Calu3 (cell line): ENCODE data around the gene FRMD5. TPM values are rescaled to one million over a fixed set of nuclear protein-coding genes. Genes with fewer than 3 reads are reported as not detected.

ENCODE experiments used
- BruUV-seq: library from RNA; stranded (reverse); fragments of 400-500 nt; replicated peaks from 2 replicates; lab custom pipeline; 2021; lab: Mats Ljungman, UMichigan
- CTCF ChIA-PET: fragments of 300-600 bp; sonication (Branson Sonifier 250); formaldehyde crosslinking; loops from one replicate; lab custom pipeline; 2022; ENCODE audit warnings: antibody characterized with exemption; lab: Charles Lee
- DNase-seq: peaks from one replicate; pipeline ENCODE4 v3.0.0; 2022
- H3K27ac Mint-ChIP-seq: one replicate; pipeline ENCODE4 v1.8.0; 2022; ENCODE audit warnings: mixed read lengths; ENCODE audit not compliant: unreplicated experiment
- H3K27me3 Mint-ChIP-seq: one replicate; pipeline ENCODE4 v1.8.0; 2022; ENCODE audit warnings: mixed read lengths; ENCODE audit not compliant: unreplicated experiment
- H3K36me3 Mint-ChIP-seq: one replicate; pipeline ENCODE4 v1.8.0; 2022; ENCODE audit warnings: mild to moderate bottlenecking, moderate library complexity, mixed read lengths; ENCODE audit not compliant: insufficient read depth, unreplicated experiment
- H3K4me1 Mint-ChIP-seq: one replicate; pipeline ENCODE4 v1.8.0; 2022; ENCODE audit warnings: mild to moderate bottlenecking, low read depth, mixed read lengths; ENCODE audit not compliant: unreplicated experiment
- H3K4me3 Mint-ChIP-seq: one replicate; pipeline ENCODE4 v1.8.0; 2022; ENCODE audit warnings: mild to moderate bottlenecking, low read depth, moderate library complexity, mixed read lengths; ENCODE audit not compliant: unreplicated experiment
- H3K9me3 Mint-ChIP-seq: one replicate; pipeline ENCODE4 v1.8.0; 2022; ENCODE audit warnings: low read depth, mixed read lengths; ENCODE audit not compliant: unreplicated experiment
- CTCF ChIP-seq: fragments of 200-600 bp; IDR thresholded peaks from one replicate; pipeline ENCODE4 v1.8.0; 2022; ENCODE audit warnings: antibody characterized with exemption; ENCODE audit not compliant: unreplicated experiment
- intact Hi-C: fragments of 100-400 bp; cut with micrococcal nuclease; formaldehyde crosslinking; loops from one replicate; pipeline ENCODE4 v1.10.0; 2022; ENCODE audit not compliant: unreplicated experiment
- total RNA-seq: library from RNA; stranded (reverse); gene quantifications from 2 replicates; pipeline ENCODE4 v1.2.3, GENCODE V29; 2022

FRMD5 gene
- total RNA-seq, 1 experiment from 2014 or later: 10.9 TPM

- no peak for TF ChIP-seq CTCF
- CTCF ChIA-PET: interaction anchor here (0.7 to 0.8 kb wide), 2 partner anchors 59 to 309 kb away, joined by 3 read pairs; no protein-coding TSS in a partner anchor
- peak; percentile 32 for DNase-seq
These were observed 20.5 kb upstream of the FRMD5 start for GRCh38 chr15:44215594-44215993.

GRCh38 chr15:44208956-44209355, 13.9 kb upstream of the FRMD5 start:
- Mint-ChIP-seq H3K27ac (no peak overlapping the region), H3K4me3 (no peak overlapping the region), H3K9me3 (no peaks in the 10 kb centered on the region), H3K4me1 (peaks cover 9% of the 10 kb centered on the region), H3K36me3 (no peaks in the 10 kb centered on the region), H3K27me3 (no peaks in the 10 kb centered on the region)
- CTCF ChIA-PET: interaction anchor here (0.6 to 0.7 kb wide), 2 partner anchors 35 to 270 kb away, joined by 3 read pairs; no protein-coding TSS in a partner anchor
- no peak for DNase-seq
- TF ChIP-seq CTCF: no peak
- BruUV-seq: no TSS peak
- intact Hi-C loops: no loop called here

More at GRCh38 chr15:44215594-44215993, 20.5 kb upstream of the FRMD5 start:
- H3K27me3 Mint-ChIP-seq: no peaks in the 10 kb centered on the region
- H3K4me1 Mint-ChIP-seq: peaks cover 6% of the 10 kb centered on the region
- BruUV-seq: no TSS peak
- no peaks in the 10 kb centered on the region for H3K36me3 Mint-ChIP-seq
- no peaks in the 10 kb centered on the region for H3K9me3 Mint-ChIP-seq
- no peak overlapping the region for H3K4me3 Mint-ChIP-seq
- intact Hi-C loops: loop anchor here (2.0 to 10.0 kb wide), 2 partner anchors 43 to 281 kb away; no protein-coding TSS in a partner anchor
- H3K27ac Mint-ChIP-seq: no peak overlapping the region

GRCh38 chr15:44207643-44208042, 12.6 kb upstream of the FRMD5 start:
- DNase-seq: no peak
- H3K27me3 Mint-ChIP-seq: no peaks in the 10 kb centered on the region
- H3K4me1 Mint-ChIP-seq: peaks cover 9% of the 10 kb centered on the region
- no peaks in the 10 kb centered on the region for H3K9me3 Mint-ChIP-seq
- intact Hi-C loops: no loop called here
- no peak overlapping the region for H3K27ac Mint-ChIP-seq
- no peak overlapping the region for H3K4me3 Mint-ChIP-seq
- no peak for TF ChIP-seq CTCF
- CTCF ChIA-PET: interaction anchor here (0.7 kb wide), 1 partner anchor 60 kb away, joined by 5 read pairs; no protein-coding TSS in a partner anchor
- BruUV-seq: no TSS peak
- H3K36me3 Mint-ChIP-seq: no peaks in the 10 kb centered on the region

- intact Hi-C loops: loop anchor here (10.0 kb wide), 1 partner anchor 95 kb away; no protein-coding TSS in a partner anchor
- Mint-ChIP-seq H3K36me3 (peaks cover 17% of the 10 kb centered on the region), H3K27ac (no peak overlapping the region), H3K4me3 (no peak overlapping the region), H3K4me1 (peaks cover 14% of the 10 kb centered on the region), H3K9me3 (no peaks in the 10 kb centered on the region), H3K27me3 (no peaks in the 10 kb centered on the region)
- TF ChIP-seq CTCF: no peak
- peak; percentile 13 for DNase-seq
- no TSS peak for BruUV-seq
- CTCF ChIA-PET: no interaction called here
These were observed 4.3 kb upstream of the FRMD5 start for GRCh38 chr15:44199393-44199792.
